ENCODE results near the gene DUS2.

The DUS2 gene

DNA sequence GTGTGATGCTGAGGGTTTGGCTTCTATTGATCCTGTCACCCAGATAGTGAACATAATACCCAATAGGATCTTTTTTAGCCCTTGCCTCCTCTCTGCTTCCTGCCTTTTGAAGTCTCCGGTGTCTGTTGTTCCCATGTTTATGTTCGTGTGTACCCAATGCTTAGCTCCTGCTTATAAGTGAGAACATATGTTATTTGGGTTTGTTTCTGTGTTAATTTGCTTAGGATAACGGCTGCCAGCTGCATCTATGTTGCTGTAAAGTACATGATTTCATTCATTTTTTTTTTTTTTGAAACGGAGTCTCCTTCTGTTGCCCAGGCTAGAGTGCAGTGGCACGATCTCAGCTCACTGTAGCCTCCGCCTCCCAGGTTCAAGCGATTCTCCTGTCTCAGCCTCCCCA is 23.0 kb downstream of the DUS2 start (continued):
- TF ChIP-seq ZNF23 (tag by site-specific recombination; IDR thresholded peaks at IDR 0.05; ENCODE audit: borderline replicate concordance) (no peak), ZNF175 (tag by site-specific recombination; IDR thresholded peaks at IDR 0.05) (no peak), ZNF157 (tag by site-specific recombination; IDR thresholded peaks at IDR 0.05) (no peak), ZFHX2 (tag by site-specific recombination; conservative IDR thresholded peaks at IDR 0.05) (no peak), ZNF658 (tag by site-specific recombination; IDR thresholded peaks at IDR 0.05) (no peak), MEIS1 (CRISPR knock-in tag; IDR thresholded peaks at IDR 0.05; ENCODE audit: borderline replicate concordance) (no peak)
- TF ChIP-seq, protein P1, sequence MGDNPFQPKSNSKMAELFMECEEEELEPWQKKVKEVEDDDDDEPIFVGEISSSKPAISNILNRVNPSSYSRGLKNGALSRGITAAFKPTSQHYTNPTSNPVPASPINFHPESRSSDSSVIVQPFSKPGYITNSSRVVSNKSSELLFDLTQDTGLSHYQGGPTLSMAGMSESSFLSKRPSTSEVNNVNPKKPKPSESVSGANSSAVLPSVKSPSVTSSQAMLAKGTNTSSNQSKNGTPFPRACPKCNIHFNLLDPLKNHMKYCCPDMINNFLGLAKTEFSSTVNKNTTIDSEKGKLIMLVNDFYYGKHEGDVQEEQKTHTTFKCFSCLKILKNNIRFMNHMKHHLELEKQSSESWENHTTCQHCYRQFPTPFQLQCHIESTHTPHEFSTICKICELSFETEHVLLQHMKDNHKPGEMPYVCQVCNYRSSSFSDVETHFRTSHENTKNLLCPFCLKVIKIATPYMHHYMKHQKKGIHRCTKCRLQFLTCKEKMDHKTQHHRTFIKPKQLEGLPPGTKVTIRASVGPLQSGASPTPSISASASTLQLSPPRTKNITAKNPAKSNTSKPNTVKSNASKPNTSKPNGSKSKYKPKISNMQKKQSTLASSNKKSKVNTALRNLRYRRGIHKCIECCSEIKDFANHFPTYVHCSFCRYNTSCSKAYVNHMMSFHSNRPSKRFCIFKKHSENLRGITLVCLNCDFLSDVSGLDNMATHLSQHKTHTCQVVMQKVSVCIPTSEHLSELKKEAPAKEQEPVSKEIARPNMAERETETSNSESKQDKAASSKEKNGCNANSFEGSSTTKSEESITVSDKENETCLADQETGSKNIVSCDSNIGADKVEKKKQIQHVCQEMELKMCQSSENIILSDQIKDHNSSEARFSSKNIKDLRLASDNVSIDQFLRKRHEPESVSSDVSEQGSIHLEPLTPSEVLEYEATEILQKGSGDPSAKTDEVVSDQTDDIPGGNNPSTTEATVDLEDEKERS (tag by site-specific recombination; IDR thresholded peaks at IDR 0.05) = no peak

DNA sequence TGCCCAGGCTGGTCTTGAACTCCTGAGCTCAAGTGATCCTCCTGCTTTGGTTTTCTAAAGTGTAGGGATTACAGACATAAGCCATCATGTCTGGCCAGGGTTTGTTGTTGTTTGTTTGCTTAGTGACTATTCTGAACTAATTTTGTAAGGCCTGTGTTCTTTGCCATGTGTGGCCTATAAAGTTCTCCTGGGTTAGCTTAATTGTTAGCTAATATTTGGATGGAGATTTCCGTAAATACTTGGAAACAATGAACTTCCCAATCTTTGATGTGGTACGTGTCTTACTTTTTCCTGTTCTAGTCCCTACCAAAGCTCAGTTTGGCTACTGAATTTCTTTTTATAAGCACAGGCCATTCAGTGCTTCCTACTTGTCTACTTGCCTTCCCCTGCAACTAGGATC is 24.9 kb downstream of the DUS2 start:
- H3K4me1 ChIP-seq (ENCODE audit: control insufficient read depth, insufficient read depth, low read length) = no peaks in the 10 kb centered on the region
- H3K4me3 ChIP-seq (ENCODE audit: low read depth, low read length) = no peak overlapping the region
- CTCF ChIA-PET = interaction anchor here (0.6 kb wide), 1 partner anchor 12 kb away, joined by 3 read pairs; no protein-coding TSS in a partner anchor
- POLR2A ChIA-PET = no interaction called here
- H3K9me3 ChIP-seq (ENCODE audit: control insufficient read depth, insufficient read depth, low read depth, low read length) = no peaks in the 10 kb centered on the region
- peaks cover 18 to 40% of the 10 kb centered on the region in 2 experiments; a peak in 2 of 3 replicates for H3K36me3 ChIP-seq (ENCODE audit: control insufficient read depth in 2 of 2, insufficient read depth in 1 of 2, low read length in 2 of 2)
- TF ChIP-seq HOXA7 (CRISPR knock-in tag; IDR thresholded peaks at IDR 0.05; ENCODE audit: borderline replicate concordance) = no peak
- TF ChIP-seq, protein P2, sequence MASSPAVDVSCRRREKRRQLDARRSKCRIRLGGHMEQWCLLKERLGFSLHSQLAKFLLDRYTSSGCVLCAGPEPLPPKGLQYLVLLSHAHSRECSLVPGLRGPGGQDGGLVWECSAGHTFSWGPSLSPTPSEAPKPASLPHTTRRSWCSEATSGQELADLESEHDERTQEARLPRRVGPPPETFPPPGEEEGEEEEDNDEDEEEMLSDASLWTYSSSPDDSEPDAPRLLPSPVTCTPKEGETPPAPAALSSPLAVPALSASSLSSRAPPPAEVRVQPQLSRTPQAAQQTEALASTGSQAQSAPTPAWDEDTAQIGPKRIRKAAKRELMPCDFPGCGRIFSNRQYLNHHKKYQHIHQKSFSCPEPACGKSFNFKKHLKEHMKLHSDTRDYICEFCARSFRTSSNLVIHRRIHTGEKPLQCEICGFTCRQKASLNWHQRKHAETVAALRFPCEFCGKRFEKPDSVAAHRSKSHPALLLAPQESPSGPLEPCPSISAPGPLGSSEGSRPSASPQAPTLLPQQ (tag by site-specific recombination; IDR thresholded peaks at IDR 0.05) = no peak
- TF ChIP-seq ZNF610 (tag by site-specific recombination; IDR thresholded peaks at IDR 0.05; ENCODE audit: borderline replicate concordance) = no peak
- no peak overlapping the region for H3K27ac ChIP-seq (ENCODE audit: extremely low read depth, low read depth, low read length)

DNA sequence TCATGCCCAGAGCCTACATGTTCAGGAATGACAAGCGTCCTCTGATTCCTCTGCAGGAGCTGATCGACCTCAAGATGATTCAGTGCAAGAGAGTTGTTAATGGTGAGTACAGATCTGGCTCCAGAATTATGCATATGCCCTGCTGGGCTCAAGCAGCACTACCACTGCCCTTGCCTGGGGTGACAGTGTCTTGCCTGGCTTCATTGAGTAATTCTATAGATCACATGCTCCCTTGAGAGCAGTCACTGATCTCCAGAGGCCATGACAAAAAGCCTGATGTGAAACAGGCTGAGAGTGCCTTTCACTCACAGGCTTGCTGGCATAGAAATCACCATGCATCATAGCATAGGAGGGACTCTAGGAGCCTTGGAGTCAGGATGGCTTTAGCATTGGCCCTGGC is 26.4 kb downstream of the DUS2 start:
- Histone ChIP-seq H3K4me1 (ENCODE audit: control insufficient read depth, insufficient read depth, low read length) (no peaks in the 10 kb centered on the region), H3K9me3 (ENCODE audit: control insufficient read depth, insufficient read depth, low read depth, low read length) (no peaks in the 10 kb centered on the region), H3K4me3 (ENCODE audit: low read depth, low read length) (no peak overlapping the region), H3K36me3 (ENCODE audit: control insufficient read depth in 2 of 2, insufficient read depth in 1 of 2, low read length in 2 of 2) (peaks cover 14 to 55% of the 10 kb centered on the region in 2 experiments; a peak in 2 of 3 replicates), H3K27ac (ENCODE audit: extremely low read depth, low read depth, low read length) (no peak overlapping the region)
- no peak for TF ChIP-seq TCF7L2 (IDR thresholded peaks at IDR 0.05; ENCODE audit: borderline replicate concordance, low read depth, low read length)
- no peak for TF ChIP-seq ZBTB48 (tag by site-specific recombination; IDR thresholded peaks at IDR 0.05)
- no peak for TF ChIP-seq ZSCAN16 (tag by site-specific recombination; IDR thresholded peaks at IDR 0.05)
- TF ChIP-seq ZNF629 (tag by site-specific recombination; IDR thresholded peaks at IDR 0.05) = no peak
- TF ChIP-seq, protein P3, sequence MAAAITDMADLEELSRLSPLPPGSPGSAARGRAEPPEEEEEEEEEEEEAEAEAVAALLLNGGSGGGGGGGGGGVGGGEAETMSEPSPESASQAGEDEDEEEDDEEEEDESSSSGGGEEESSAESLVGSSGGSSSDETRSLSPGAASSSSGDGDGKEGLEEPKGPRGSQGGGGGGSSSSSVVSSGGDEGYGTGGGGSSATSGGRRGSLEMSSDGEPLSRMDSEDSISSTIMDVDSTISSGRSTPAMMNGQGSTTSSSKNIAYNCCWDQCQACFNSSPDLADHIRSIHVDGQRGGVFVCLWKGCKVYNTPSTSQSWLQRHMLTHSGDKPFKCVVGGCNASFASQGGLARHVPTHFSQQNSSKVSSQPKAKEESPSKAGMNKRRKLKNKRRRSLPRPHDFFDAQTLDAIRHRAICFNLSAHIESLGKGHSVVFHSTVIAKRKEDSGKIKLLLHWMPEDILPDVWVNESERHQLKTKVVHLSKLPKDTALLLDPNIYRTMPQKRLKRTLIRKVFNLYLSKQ (tag by site-specific recombination; IDR thresholded peaks at IDR 0.05; ENCODE audit: borderline replicate concordance) = no peak
- TF ChIP-seq ZBTB7A (tag by site-specific recombination; IDR thresholded peaks at IDR 0.05; ENCODE audit: low read depth) = no peak
- TF ChIP-seq ZNF221 (tag by site-specific recombination; IDR thresholded peaks at IDR 0.05; ENCODE audit: borderline replicate concordance) = no peak
- TF ChIP-seq ZNF394 (tag by site-specific recombination; IDR thresholded peaks at IDR 0.05; ENCODE audit: borderline replicate concordance) = no peak
- TF ChIP-seq KLF8 (tag by site-specific recombination; IDR thresholded peaks at IDR 0.05) = no peak
- TF ChIP-seq, protein P4, sequence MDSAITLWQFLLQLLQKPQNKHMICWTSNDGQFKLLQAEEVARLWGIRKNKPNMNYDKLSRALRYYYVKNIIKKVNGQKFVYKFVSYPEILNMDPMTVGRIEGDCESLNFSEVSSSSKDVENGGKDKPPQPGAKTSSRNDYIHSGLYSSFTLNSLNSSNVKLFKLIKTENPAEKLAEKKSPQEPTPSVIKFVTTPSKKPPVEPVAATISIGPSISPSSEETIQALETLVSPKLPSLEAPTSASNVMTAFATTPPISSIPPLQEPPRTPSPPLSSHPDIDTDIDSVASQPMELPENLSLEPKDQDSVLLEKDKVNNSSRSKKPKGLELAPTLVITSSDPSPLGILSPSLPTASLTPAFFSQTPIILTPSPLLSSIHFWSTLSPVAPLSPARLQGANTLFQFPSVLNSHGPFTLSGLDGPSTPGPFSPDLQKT (IDR thresholded peaks at IDR 0.05; ENCODE audit: borderline replicate concordance, low read depth, low read length) = no peak
- TF ChIP-seq ZBTB8A (tag by site-specific recombination; IDR thresholded peaks at IDR 0.05) = no peak
- ChIA-PET POLR2A (no interaction called here), CTCF (interaction anchor here (0.6 to 0.7 kb wide), 2 partner anchors 211 to 1173 kb away, joined by 3 to 4 read pairs; no protein-coding TSS in a partner anchor)
